Right renal cortex interstitium (tissue), 3 donors: ENCODE measurements around the gene SYTL3. TPM values are rescaled to one million over a fixed set of nuclear protein-coding genes. Genes with fewer than 3 reads are reported as not detected.
A peak's percentile ranks its signal among the peaks of the same experiment; 100 is the strongest.
"Not testable (repeated sequence)": the region's sequence is repeated elsewhere in the genome, so short reads cannot be mapped to it uniquely, and the experiment has no call there.

Experiments
- DNase-seq, 3 donors: peaks; one replicate each; pipeline ENCODE4 v3.0.0-alpha.2; 2013; ENCODE audit warnings: low read depth in 3 of 3, low spot score in 2 of 3
- polyA plus RNA-seq, 3 donors: library from polyadenylated mRNA; unstranded; fragments of 120-200 nt; gene quantifications; one replicate each; pipeline ENCODE4 v1.2.1, GENCODE V29; 2013; ENCODE audit not compliant: insufficient read length in 3 of 3

The SYTL3 gene
- polyA plus RNA-seq, 3 donors, result 3.5 to 4.4 (median 3.8) TPM

DNA sequence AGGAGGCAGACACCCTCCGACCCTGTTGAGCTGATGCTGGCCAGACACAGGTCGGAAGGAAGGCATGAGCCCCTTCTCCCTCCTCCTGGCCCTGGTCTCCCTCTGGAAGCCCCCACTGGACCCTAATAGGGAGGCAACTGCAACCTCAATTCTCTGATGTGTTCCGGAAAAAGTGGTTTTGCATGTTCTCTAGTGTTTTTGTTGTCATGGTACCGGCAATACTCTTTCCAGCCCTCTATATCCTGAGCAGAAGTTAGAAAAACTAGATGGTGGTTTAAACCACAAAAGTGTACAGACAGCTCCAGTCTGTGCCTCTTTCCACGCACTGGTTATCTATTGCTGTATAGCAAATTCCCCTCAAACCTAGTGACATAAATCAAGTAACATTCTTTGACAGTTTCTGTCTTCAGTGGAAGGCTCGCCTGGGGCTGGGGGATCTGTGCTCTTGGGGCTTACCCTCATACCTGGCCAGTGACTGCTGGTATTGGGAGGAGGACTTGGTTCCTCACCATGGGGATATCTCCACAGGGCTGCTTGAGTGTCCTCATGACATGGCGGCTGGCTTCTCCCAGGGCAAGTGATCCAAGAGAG, 37.0 kb downstream of the SYTL3 start:
- DNase-seq, result no peak

DNA sequence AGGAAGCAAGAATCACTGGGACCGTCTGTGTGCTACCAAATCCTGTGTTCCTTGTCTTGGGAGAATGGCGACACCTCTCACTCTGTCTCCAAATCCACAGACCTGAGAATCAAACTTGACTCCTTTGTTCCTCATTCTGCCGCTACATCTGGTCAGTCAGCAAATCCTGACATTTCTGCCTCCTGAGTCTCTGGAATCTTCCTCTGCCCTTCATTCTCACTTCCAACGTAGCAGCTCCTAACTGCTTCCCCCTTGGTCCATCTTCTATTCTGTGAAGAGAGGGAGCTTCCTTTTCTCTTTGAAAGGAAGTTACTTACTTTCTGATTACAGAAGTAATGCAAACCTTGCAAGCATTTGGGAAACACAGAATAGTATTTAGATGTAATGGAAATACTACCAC, 37.7 kb downstream of the SYTL3 start:
- DNase-seq, result no peak

DNA sequence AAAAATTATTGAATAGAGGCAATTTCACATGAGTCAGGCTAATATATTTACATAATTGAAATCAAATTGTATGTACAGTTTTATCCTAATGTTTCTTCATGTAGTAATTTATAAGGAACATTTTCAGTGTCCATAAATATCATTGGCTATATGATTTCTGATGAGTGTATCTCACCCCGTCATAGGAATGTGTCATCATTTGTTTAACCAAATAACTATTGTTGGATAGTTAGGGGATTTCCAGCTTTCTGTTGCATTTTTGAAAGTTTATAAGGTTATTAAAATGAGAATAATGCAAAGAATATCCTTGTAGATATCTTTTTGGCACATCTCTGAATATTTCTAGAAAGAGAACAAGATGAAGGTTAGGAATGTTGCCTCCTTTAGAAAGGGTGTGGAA, 39.0 kb downstream of the SYTL3 start:
- DNase-seq, result no peak

DNA sequence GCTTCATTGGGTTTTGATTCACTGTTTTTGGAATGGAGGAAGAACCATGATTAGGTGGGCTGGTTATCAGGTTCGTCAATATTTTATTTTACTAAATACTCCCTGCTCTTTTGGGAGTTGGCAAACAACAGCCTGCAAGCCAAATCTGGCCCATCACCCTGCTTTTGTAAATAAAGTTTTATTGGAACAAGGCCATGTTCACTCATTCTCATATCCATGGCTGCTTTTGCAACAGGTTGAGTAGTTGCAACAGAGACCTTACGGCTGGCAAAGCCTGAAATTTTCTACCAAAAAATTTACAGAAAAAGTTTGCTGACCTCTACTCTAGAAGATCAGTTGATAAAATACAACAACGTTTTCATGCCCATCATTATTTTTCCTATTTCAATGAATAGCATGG, 45.1 kb downstream of the SYTL3 start:
- no peak for DNase-seq

DNA sequence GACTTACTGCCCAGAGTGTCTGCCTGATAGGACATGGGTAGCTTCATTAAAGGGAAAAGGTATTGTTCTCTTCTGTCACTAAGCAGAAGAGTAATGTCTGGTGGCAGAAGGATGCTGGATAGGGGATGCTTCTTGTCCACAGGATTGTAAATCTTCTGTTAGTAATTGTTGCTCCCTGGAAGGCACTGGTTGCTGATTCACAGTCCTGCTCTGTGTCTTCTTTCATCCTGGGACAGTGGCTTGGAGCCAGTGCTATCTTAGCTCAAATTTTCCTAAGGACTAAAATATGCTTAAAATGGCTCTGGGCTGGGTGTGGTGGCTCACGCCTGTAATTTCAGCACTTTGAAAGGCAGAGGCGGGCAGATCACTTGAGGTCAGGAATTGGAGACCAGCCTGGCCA, 48.0 kb downstream of the SYTL3 start:
- DNase-seq, result no peak

DNA sequence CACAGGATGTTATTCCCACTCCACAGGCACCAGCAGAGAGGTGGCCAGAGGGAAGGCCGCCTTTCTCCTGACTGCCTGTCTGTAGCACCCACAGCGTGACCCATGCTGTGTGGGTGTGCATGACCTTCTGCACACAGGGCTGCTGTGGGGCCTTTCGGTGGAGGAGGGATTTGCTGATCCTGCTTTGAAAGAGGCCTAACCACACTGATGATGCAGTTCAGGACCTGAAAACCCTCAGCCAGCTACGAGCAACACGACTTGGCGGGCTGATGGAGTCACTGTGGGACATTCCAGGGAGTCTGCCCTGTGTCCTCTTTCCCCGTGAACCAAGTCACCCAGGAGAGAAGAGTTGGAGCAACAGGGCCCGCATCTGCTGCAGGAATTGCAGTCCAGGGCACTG, 49.1 kb downstream of the SYTL3 start:
- DNase-seq, result no peak

DNA sequence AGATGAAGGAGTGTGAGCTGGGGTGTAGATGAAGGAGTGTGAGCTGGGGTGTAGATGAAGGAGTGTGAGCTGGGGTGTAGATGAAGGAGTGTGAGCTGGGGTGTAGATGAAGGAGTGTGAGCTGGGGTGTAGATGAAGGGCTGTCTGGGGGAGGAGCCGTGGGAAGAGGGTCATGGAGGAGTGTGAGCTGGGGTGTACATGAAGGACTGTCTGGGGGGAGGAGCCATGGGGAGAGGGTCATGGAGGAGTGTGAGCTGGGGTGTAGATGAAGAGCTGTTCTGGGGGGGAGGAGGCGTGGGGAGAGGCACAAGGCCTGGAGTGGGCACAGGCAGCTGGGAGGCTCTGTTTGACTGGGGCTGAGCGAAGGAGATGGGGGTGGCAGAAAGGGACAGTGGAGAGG, 51.4 kb downstream of the SYTL3 start:
- not testable (repeated sequence) for DNase-seq

DNA sequence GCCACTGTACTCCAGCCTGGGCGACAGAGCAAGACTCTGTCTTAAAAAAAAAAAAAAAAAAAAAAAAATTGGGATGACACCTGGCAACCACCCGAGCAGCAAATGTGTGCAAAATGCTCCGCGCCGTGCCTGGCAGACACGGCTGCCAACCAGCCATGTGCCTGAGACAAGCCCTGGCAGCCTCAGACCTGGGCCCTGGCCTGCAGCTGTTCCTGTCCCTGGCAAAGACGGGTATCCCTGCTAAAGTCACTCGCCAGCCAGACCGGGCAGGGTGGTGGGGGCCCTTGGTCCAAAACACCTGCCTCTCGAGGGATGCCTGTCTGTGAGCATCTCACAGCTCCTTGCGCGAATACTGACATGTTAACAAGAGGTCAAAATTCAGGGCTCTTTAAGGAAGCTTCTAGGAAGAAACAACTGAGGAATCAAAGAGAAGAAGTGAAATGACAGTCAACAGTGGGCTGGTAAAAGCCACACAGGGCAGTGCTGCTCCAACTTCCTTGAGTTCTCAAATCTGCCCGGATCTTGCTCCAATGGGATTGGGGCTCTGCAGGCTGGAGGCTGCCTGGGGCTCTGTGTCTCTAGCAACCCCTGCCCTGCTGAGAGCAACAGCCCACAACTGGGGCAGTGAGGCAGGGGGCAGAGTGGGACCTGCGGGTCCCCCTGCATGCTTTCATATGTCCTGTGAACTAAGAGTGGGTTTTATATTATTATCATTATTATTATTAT, 53.4 kb downstream of the SYTL3 start:
- no peak for DNase-seq

DNA sequence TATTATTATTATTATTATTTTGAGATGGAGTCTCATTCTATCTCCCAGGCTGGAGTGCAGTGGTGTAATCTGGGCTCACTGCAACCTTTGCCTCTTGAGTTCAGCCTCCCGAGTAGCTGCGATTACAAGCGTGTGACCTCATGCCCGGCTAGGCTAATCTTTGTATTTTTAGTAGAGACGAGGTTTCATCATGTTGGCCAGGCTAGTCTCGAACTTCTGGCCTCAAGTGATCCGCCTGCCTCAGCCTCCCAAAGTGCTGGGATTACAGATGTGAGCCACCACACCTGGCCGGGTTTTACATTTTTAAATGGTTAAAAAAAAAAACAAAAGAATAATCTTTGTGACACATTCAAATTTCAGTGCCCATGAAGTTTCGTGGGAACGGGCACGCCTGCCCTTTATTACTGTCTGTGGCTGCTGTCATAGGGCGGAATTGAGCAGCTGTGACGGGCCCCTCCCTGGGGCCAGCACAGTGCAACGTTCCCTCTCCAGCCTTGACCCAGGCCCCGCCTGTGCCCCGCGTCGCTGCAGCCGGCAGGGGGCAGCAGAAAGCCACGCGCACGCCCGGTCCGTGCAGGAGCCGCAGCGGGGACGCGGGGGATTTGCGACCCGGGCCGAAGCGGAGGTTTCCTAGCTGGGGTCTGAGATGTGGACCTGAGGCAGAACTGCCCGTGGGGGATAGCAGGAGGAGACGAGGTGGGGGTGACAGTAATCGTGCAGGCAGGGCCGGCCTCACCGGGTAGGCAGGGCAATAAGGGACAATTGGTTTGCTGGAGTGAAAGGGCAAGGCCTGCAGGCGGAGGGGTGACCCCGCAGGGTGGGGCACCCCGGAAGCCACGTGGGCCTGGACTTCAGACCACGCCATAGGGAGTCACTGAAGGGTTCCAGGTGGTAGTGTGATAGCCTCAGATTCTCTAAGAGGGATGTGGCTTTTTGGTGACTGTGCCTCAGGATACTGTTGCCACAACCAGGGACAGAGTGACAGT, 54.3 kb downstream of the SYTL3 start:
- DNase-seq, result peak in 1 of 3 donors; percentile 52

DNA sequence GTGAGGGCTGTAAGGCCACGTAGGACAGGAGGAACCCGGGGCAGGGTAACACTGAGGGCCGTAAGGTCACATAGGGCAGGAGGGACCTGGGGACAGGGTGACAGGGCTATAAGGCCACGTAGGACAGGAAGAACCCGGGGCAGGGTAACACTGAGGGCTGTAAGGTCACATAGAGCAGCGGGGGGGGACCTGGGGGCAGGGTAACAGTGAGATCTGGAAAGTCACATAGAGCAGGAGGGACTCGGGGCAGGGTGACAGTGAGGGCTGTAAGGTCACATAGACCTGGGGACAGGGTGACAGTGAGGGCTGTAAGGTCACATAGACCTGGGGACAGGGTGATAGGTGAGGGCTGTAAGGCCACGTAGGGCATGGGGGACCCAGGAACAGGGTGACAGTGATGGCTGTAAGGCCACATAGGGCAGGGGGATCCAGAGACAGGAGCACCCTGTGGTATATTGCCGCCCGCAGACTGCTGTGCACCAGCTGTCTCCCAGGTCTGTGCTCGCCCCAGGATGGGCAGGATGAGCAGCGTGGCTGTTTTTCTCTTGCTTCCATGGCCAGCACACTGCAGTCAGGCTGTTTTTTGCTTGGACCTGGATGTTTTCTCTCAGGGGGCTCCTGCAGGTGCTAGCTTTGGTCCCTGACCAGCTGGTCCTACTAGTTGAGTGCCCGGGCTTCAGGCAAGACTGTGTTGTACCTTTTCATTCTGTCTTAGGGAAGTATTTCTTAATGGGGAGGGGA, 55.7 kb downstream of the SYTL3 start:
- DNase-seq, result no peak

DNA sequence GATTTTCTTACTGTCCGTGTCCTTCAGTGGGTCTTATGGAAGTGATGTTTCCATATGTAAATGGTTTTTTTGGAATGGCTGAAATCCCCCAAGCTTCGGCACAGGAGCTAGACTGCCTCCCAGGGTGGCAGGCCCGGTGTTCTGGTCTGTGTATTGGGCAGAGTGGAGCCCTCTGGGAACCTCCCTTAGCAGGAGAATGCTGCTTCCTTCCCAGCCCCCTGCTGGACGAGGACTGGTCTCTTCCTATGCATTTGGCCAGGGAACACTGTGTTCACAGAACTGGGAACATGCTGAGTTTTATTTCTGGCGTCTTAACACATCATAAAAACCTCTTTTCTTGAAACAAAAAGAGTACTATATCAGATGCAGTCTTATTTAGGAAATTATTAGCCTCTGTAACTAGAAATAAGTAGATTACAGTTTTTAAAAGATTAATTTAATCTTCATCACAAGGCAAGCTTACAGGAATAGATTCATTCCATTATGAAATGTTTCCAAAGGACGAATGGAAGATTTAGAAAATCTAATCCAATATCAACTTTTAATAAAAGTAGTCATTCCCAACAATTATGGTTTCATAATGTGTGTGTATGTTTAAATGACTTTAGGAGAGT, 56.6 kb downstream of the SYTL3 start:
- no peak for DNase-seq

DNA sequence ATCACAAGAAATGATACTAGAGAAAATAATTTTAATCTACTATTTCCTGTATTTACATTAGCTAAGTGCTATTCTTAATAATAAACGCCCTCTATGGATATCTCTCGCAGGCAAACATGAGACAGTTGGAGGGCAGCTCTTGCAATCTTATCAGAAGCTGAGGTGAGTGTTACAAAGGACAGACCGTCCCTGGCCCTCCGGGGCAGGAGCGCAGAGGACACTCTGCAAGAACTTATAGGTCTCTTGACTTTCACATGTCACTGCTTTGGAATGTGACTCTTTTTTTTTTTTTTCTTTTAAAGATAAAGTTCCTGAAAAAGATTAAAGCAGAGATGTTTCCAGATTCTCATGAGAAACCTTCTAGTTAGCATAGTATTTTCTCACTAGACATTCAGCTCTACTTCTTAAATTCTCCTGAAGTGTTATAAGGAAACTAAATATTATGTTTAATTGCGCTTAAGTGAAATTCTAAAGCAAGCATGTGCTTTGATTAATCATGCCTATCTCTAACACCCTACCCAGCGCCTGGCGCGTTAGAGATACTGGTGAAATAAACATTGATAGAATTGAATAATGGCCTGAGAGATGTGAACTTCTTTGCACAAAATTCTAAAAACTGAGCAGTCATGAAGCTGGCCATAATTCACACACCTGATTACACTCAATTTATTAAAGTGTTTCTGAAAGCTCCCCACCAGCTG, 57.4 kb downstream of the SYTL3 start:
- DNase-seq, result no peak

DNA sequence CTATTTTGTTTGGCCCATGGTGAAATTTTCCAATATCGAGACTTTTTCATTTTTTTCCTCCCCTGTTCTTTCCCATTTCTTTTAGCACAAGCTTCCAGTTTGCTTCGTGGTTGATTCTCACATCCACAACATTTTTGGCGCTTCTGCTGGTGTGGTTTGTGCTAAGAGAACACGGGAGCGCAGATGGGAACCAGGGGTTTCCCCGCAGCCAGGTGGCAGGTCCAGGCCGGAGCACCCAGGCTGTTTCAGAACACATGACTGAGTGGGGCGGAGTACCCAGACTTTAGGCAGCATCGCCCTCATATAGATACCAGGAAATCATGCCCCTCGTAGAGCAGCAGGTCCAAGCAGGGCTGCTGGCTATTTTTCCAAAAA, 58.0 kb downstream of the SYTL3 start:
- no peak for DNase-seq

DNA sequence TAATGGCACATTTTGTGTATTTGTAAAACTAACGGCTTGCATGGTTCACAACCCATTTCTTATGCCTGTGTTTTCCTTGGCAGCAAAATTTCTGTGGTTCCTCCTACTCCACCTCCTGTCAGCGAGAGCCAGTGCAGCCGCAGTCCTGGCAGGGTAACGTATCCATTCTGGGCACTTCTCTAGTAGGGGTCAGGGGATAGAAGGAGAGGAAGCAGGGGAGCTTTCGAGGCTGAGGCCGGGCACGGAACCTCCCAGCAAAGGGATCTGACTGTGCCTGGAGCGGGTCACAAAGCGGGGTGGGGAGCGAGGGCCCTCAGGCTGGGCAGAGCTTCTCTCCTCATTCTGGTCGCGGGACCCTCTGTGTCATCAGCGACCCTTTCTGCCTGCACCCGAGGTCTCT, 58.4 kb downstream of the SYTL3 start:
- DNase-seq, result no peak

DNA sequence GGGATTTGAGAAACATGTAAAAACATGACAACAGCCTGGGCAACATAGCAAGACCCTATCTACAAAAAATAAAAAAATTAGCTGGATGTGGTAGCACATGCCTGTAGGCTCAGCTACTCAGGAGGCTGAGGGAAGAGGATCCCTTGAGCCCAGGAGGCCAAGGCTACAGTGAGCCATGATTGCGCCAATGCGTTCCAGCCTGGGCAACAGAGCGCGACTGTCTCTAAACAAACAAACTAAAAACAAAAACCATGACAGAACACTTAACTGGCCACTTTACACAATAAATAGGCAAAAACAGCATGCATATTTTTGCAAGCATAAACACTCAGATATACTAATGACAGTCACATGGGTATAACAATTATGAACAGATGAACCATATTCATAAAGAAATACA, 60.0 kb downstream of the SYTL3 start:
- DNase-seq, result no peak

DNA sequence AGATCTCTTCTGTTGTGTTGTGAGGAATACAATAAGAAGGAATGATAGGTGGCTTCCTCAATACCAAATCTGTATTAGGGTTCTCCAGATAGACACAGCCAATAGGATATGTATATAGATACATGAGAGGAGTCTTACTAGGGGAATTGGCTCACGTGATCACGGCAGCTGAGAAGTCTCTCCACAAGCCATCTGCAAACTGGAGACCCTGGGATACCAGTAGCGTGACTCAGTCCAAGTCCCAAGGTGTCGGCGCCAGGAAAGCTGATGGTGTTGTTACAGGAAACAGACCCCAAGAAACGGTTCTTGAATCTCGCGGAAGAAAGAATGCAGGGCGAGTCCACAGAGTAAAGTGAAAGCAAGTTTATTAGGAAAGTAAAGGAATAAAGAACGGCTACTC, 61.4 kb downstream of the SYTL3 start:
- no peak for DNase-seq

DNA sequence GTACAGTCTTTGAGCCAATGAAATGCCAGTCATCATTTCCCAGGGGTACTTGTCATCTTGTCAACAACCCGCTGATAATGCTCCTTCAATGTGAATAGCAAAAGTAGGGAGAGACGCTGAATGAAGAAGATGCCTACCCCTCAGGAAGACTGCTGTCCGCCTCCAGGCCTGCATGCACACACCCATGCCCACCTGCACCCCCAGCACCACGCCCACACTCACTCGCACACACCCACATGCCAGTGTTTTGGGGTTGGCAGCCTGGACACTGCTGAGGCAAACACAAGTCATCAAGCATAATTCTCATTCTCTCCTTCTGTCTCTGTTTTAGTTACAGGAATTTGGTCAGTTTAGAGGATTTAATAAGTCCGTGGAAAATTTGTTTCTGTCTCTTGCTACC, 63.6 kb downstream of the SYTL3 start:
- DNase-seq, result no peak

DNA sequence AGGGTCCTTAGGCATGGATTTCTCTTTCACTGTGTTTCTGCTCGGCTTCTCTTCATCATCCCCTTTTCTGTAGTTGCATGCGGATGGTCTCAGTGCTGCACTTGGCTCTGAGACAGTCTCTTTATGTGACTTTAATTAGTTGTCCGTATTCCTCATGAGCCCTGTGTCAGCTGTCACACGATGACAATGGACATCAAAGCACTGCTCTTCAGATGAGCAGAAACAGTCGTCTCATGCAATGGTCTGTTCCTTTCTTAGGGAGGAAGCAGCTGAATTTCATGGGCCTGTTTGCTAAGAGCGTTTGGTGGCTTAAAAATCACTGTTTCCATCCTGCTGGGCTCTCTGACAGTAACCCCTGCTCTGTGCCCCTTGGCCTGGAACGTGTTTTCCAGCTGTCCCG, 64.9 kb downstream of the SYTL3 start:
- DNase-seq, result no peak

DNA sequence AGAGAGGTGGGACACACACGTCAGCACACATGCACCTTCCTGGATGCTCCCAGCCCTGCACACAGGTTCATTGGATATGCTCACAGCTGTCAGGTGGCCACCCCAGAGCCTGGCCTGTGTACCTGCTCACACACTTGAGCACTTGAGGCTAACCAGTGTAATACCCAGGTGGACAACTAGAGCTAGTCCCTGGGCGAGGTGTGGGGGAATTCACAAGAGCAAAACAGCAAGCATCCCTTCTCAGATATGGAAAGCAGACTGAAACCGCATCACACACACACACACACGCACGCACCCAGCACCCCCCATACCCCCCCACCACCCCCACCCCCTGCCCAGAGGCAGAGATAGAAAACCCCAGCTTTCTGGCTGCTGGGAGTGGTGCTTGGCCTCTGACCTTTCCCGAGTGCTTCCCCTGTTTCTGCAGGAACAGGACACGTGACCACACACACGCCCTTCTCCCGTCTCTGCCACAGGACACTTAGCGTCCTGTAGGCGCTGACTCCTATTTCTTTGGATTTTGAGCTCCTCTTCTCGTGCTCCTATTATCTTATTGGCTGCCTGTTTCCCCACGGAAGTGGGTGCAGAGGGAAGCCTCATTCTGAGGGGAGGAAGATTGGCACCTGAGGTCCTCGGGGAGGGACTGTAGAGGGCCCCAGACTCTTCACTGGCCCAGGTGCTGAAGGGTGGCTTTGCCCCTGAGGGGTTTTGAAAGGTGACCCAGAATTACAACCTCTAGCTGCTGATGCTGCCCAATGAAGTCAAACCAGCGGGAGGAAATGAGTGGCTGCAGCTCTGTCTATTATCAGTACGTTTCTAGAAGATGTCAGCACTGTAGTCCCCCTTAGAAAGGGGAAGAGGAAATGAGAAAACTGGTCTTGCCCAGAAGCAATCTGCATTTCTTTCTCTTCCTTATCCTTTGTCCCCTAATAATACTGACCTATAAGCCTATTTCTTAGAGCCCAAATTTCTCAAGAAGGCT, 65.8 kb downstream of the SYTL3 start:
- DNase-seq, result no peak
